GM23338 (cell line): ENCODE measurements around the gene ZNF621. TPM values are rescaled to one million over a fixed set of nuclear protein-coding genes. Genes with fewer than 3 reads are reported as not detected.

Experiments
- ATAC-seq: fragments of 200-7000 bp; cut with Tn5 transposase; 3 replicates; pipeline ENCODE4 v1.9.1; 2020
- DNase-seq: peaks from one replicate; pipeline ENCODE4 v3.0.0-alpha.2; 2015; ENCODE audit warnings: low spot score
- H2AFZ ChIP-seq: fragments of 200-600 bp; sonication (generic); 2 replicates; pipeline ENCODE4 v1.8.0; 2016; ENCODE audit warnings: antibody characterized with exemption, mild to moderate bottlenecking, moderate library complexity
- H3F3A ChIP-seq: fragments of 200-600 bp; sonication (generic); replicated peaks from 2 replicates; pipeline ENCODE4 v1.8.0; 2017; ENCODE audit warnings: antibody characterized with exemption, mixed run types, low read depth
- H3K27ac ChIP-seq: fragments of 200-600 bp; sonication (generic); 2 replicates; pipeline ENCODE4 v1.6.1; 2016; ENCODE audit warnings: low read depth
- H3K27me3 ChIP-seq: fragments of 200-600 bp; sonication (generic); 2 replicates; pipeline ENCODE4 v1.8.0; 2016; ENCODE audit warnings: mild to moderate bottlenecking, mixed run types, moderate library complexity; ENCODE audit not compliant: insufficient read depth
- H3K36me3 ChIP-seq: fragments of 200-600 bp; sonication (generic); 2 replicates; pipeline ENCODE4 v1.8.0; 2016; ENCODE audit warnings: mild to moderate bottlenecking; ENCODE audit not compliant: insufficient read depth
- H3K4me1 ChIP-seq: fragments of 200-600 bp; sonication (generic); 2 replicates; pipeline ENCODE4 v1.8.0; 2016; ENCODE audit warnings: mild to moderate bottlenecking, moderate library complexity; ENCODE audit not compliant: insufficient read depth
- H3K4me2 ChIP-seq: fragments of 200-600 bp; sonication (generic); 2 replicates; pipeline ENCODE4 v1.7.1; 2017; ENCODE audit warnings: mixed run types
- H3K4me3 ChIP-seq: fragments of 200-600 bp; sonication (generic); 2 replicates; pipeline ENCODE4 v1.6.1; 2016; ENCODE audit warnings: mixed run types
- H3K79me2 ChIP-seq: fragments of 200-600 bp; sonication (generic); replicated peaks from 2 replicates; pipeline ENCODE4 v1.8.0; 2017; ENCODE audit warnings: mild to moderate bottlenecking; ENCODE audit not compliant: insufficient read depth
- H3K9me2 ChIP-seq: fragments of 200-600 bp; sonication (generic); 2 replicates; pipeline ENCODE4 v1.8.0; 2017; ENCODE audit not compliant: insufficient read depth
- H4K20me1 ChIP-seq: fragments of 200-600 bp; sonication (generic); replicated peaks from 2 replicates; pipeline ENCODE4 v1.8.0; 2017; ENCODE audit warnings: mild to moderate bottlenecking; ENCODE audit not compliant: insufficient read depth
- H3K27ac Mint-ChIP-seq: 2 replicates; pipeline ENCODE4 v1.8.0; 2020; ENCODE audit warnings: inconsistent platforms, mild to moderate bottlenecking, moderate library complexity, mixed read lengths
- H3K27me3 Mint-ChIP-seq: 3 replicates; pipeline ENCODE4 v1.8.0; 2022; ENCODE audit warnings: low read depth, mild to moderate bottlenecking, moderate library complexity, mixed read lengths, inconsistent platforms; ENCODE audit not compliant: insufficient read depth, poor library complexity
- H3K36me3 Mint-ChIP-seq: 3 replicates; pipeline ENCODE4 v1.8.0; 2021; ENCODE audit warnings: low read depth, mild to moderate bottlenecking, inconsistent platforms, moderate library complexity, mixed read lengths
- H3K4me1 Mint-ChIP-seq: 3 replicates; pipeline ENCODE4 v1.8.0; 2020; ENCODE audit warnings: mild to moderate bottlenecking, inconsistent platforms, mixed read lengths
- H3K4me3 Mint-ChIP-seq: 3 replicates; pipeline ENCODE4 v1.8.0; 2021; ENCODE audit warnings: moderate library complexity, mild to moderate bottlenecking, inconsistent platforms, mixed read lengths
- H3K9me3 Mint-ChIP-seq: 3 replicates; pipeline ENCODE4 v1.8.0; 2020; ENCODE audit warnings: moderate library complexity, mild to moderate bottlenecking, inconsistent platforms, mixed read lengths
- CREB1 ChIP-seq: fragments of 250-450 bp; sonication (Bioruptor Pico); IDR thresholded peaks from 2 replicates; pipeline ENCODE4 v1.5.0; 2020; ENCODE audit warnings: low read depth, mild to moderate bottlenecking, moderate library complexity
- EZH2 ChIP-seq: fragments of 200-600 bp; sonication (generic); IDR thresholded peaks from one replicate; pipeline ENCODE4 v1.8.0; 2017; ENCODE audit warnings: antibody characterized with exemption, mild to moderate bottlenecking, low read depth; ENCODE audit not compliant: unreplicated experiment
- EZH2phosphoT487 ChIP-seq: fragments of 200-600 bp; sonication (generic); IDR thresholded peaks from one replicate; pipeline ENCODE4 v1.8.1; 2018; ENCODE audit warnings: antibody characterized with exemption; ENCODE audit not compliant: unreplicated experiment
- JUNB ChIP-seq: IDR thresholded peaks from one replicate; pipeline ENCODE4 v1.6.1; 2016; ENCODE audit warnings: antibody characterized with exemption; ENCODE audit not compliant: unreplicated experiment
- NANOG ChIP-seq: IDR thresholded peaks from 2 replicates; pipeline ENCODE4 v1.6.1; 2016; ENCODE audit warnings: antibody characterized with exemption, borderline replicate concordance
- POLR2AphosphoS5 ChIP-seq: IDR thresholded peaks from 2 replicates; pipeline ENCODE4 v1.6.1; 2016; ENCODE audit warnings: antibody characterized with exemption, low read depth
- STAT1 ChIP-seq: IDR thresholded peaks from one replicate; pipeline ENCODE4 v1.6.1; 2016; ENCODE audit warnings: antibody characterized with exemption; ENCODE audit not compliant: unreplicated experiment
- ZNF114 ChIP-seq: fragments of 250-450 bp; sonication (Bioruptor Pico); IDR thresholded peaks from 2 replicates; pipeline ENCODE4 v1.5.0; 2020; ENCODE audit warnings: mild to moderate bottlenecking, moderate library complexity
- ZNF331 ChIP-seq: fragments of 250-450 bp; sonication (Bioruptor Pico); IDR thresholded peaks from 2 replicates; pipeline ENCODE4 v1.5.0; 2020; ENCODE audit warnings: low read depth, mild to moderate bottlenecking, moderate library complexity
- polyA plus RNA-seq: library from polyadenylated mRNA; unstranded; fragments of >200 nt; fragmentation: Nextera tagmentation; extraction: Ambion mirVana; gene quantifications from 2 replicates; pipeline ENCODE4 v1.2.1, GENCODE V29; 2016
- total RNA-seq: library from RNA; depleted of rRNA; stranded (reverse); fragments of >200 nt; shearing (Covaris generic); gene quantifications from 2 replicates; pipeline ENCODE4 v1.2.3, GENCODE V29; 2014
- TF ChIP-seq, protein P1 (sequence below): fragments of 250-450 bp; sonication (Bioruptor Pico); IDR thresholded peaks from 2 replicates; pipeline ENCODE4 v1.5.0; 2020; ENCODE audit warnings: mild to moderate bottlenecking, moderate library complexity
- TF ChIP-seq, protein P2 (sequence below), 2 experiments: fragments of 200-600 bp in 1 of 2; sonication (generic) in 1 of 2; conservative IDR thresholded peaks; 2 replicates each; pipeline versions ENCODE4 v1.5.1 to v1.6.1; 2016 to 2017; ENCODE audit warnings: antibody characterized with exemption in 2 of 2, low read depth in 2 of 2, mild to moderate bottlenecking in 2 of 2, moderate library complexity in 1 of 2
- TF ChIP-seq, protein P3 (sequence below): IDR thresholded peaks from 2 replicates; pipeline ENCODE4 v1.6.1; 2016; ENCODE audit warnings: antibody characterized with exemption
- TF ChIP-seq, protein P4 (sequence below): IDR thresholded peaks from one replicate; pipeline ENCODE4 v1.6.1; 2018; ENCODE audit warnings: antibody characterized with exemption; ENCODE audit not compliant: unreplicated experiment

The ZNF621 gene
- total and polyA plus RNA-seq, 2 experiments from 2014 or later = 6.3 to 12.1 TPM

DNA sequence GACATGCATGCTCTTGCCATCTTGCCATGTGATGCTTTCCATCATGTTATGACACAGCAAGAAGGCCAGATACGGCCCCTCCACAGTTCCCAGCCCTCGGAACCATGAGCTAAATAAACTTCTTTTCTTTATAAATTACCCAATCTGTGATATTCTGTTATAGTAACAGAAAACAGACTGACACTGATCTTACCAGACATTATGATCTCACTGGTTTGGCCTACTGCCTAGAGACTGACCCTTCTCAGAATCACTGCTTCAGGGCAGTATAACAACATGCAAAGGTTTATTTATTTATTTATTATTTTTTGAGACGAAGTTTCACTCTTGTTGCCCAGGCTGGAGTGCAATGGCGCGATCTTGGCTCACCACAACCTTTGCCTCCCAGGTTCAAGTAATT lies 33.8 kb upstream of the ZNF621 start (continued):
- TF ChIP-seq, protein P1, sequence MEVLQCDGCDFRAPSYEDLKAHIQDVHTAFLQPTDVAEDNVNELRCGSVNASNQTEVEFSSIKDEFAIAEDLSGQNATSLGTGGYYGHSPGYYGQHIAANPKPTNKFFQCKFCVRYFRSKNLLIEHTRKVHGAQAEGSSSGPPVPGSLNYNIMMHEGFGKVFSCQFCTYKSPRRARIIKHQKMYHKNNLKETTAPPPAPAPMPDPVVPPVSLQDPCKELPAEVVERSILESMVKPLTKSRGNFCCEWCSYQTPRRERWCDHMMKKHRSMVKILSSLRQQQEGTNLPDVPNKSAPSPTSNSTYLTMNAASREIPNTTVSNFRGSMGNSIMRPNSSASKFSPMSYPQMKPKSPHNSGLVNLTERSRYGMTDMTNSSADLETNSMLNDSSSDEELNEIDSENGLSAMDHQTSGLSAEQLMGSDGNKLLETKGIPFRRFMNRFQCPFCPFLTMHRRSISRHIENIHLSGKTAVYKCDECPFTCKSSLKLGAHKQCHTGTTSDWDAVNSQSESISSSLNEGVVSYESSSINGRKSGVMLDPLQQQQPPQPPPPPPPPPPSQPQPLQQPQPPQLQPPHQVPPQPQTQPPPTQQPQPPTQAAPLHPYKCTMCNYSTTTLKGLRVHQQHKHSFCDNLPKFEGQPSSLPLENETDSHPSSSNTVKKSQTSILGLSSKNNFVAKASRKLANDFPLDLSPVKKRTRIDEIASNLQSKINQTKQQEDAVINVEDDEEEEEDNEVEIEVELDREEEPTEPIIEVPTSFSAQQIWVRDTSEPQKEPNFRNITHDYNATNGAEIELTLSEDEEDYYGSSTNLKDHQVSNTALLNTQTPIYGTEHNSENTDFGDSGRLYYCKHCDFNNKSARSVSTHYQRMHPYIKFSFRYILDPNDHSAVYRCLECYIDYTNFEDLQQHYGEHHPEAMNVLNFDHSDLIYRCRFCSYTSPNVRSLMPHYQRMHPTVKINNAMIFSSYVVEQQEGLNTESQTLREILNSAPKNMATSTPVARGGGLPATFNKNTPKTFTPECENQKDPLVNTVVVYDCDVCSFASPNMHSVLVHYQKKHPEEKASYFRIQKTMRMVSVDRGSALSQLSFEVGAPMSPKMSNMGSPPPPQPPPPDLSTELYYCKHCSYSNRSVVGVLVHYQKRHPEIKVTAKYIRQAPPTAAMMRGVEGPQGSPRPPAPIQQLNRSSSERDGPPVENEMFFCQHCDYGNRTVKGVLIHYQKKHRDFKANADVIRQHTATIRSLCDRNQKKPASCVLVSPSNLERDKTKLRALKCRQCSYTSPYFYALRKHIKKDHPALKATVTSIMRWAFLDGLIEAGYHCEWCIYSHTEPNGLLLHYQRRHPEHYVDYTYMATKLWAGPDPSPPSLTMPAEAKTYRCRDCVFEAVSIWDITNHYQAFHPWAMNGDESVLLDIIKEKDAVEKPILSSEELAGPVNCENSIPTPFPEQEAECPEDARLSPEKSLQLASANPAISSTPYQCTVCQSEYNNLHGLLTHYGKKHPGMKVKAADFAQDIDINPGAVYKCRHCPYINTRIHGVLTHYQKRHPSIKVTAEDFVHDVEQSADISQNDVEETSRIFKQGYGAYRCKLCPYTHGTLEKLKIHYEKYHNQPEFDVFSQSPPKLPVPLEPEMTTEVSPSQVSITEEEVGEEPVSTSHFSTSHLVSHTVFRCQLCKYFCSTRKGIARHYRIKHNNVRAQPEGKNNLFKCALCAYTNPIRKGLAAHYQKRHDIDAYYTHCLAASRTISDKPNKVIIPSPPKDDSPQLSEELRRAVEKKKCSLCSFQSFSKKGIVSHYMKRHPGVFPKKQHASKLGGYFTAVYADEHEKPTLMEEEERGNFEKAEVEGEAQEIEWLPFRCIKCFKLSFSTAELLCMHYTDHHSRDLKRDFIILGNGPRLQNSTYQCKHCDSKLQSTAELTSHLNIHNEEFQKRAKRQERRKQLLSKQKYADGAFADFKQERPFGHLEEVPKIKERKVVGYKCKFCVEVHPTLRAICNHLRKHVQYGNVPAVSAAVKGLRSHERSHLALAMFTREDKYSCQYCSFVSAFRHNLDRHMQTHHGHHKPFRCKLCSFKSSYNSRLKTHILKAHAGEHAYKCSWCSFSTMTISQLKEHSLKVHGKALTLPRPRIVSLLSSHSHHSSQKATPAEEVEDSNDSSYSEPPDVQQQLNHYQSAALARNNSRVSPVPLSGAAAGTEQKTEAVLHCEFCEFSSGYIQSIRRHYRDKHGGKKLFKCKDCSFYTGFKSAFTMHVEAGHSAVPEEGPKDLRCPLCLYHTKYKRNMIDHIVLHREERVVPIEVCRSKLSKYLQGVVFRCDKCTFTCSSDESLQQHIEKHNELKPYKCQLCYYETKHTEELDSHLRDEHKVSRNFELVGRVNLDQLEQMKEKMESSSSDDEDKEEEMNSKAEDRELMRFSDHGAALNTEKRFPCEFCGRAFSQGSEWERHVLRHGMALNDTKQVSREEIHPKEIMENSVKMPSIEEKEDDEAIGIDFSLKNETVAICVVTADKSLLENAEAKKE = no peak
- TF ChIP-seq STAT1 (no peak), POLR2AphosphoS5 (no peak), ZNF114 (CRISPR knock-in tag) (no peak), JUNB (no peak), CREB1 (CRISPR knock-in tag) (no peak), EZH2 (no peak), EZH2phosphoT487 (no peak)

DNA sequence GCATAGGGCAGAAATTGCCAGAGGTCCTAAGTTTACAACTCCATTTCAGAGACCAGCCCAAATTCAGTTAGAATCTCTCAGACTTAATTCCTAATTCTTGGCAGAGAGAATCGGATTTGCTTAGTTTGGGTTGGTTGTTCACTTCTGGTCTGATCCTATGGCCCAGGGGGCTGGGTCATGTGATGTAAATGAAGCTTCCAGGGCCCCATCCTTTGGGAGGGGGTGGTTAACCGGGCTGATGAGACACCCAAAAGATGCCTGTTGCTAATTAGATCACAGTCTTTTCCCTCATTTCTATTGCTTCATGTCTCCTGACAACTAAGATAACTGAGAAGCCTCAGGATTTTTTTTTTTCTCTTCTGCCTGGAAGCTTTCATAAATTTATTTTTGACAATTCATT lies 30.1 kb upstream of the ZNF621 start:
- Mint-ChIP-seq H3K4me1 (peaks cover 14% of the 10 kb centered on the region; the same call in 2 of the 3 replicates), H3K27me3 (peaks cover 6% of the 10 kb centered on the region), H3K36me3 (peaks cover 8% of the 10 kb centered on the region; the same call in 2 of the 3 replicates), H3K27ac (no peak overlapping the region; the same call in 1 of the 2 replicates), H3K9me3 (peaks cover 3% of the 10 kb centered on the region; the same call in 1 of the 3 replicates), H3K4me3 (no peak overlapping the region)
- no peaks in the 10 kb centered on the region for H3K4me1 ChIP-seq
- H2AFZ ChIP-seq = no peak overlapping the region
- H3K9me2 ChIP-seq = no peaks in the 10 kb centered on the region
- ATAC-seq = peak; percentile 43; the same call in 2 of the 3 replicates
- H3K36me3 ChIP-seq = no peaks in the 10 kb centered on the region
- no peak overlapping the region for H3K4me2 ChIP-seq
- no peak overlapping the region for H3K4me3 ChIP-seq
- DNase-seq = no peak
- no peaks in the 10 kb centered on the region for H3K79me2 ChIP-seq
- no peaks in the 10 kb centered on the region for H4K20me1 ChIP-seq
- no peaks in the 10 kb centered on the region for H3K27me3 ChIP-seq
- no peaks in the 10 kb centered on the region for H3F3A ChIP-seq
- no peak overlapping the region for H3K27ac ChIP-seq
- TF ChIP-seq, protein P2, sequence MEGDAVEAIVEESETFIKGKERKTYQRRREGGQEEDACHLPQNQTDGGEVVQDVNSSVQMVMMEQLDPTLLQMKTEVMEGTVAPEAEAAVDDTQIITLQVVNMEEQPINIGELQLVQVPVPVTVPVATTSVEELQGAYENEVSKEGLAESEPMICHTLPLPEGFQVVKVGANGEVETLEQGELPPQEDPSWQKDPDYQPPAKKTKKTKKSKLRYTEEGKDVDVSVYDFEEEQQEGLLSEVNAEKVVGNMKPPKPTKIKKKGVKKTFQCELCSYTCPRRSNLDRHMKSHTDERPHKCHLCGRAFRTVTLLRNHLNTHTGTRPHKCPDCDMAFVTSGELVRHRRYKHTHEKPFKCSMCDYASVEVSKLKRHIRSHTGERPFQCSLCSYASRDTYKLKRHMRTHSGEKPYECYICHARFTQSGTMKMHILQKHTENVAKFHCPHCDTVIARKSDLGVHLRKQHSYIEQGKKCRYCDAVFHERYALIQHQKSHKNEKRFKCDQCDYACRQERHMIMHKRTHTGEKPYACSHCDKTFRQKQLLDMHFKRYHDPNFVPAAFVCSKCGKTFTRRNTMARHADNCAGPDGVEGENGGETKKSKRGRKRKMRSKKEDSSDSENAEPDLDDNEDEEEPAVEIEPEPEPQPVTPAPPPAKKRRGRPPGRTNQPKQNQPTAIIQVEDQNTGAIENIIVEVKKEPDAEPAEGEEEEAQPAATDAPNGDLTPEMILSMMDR (conservative IDR thresholded peaks at IDR 0.05; ENCODE audit: low read depth in 2 of 2) = no peak
- TF ChIP-seq, protein P3, sequence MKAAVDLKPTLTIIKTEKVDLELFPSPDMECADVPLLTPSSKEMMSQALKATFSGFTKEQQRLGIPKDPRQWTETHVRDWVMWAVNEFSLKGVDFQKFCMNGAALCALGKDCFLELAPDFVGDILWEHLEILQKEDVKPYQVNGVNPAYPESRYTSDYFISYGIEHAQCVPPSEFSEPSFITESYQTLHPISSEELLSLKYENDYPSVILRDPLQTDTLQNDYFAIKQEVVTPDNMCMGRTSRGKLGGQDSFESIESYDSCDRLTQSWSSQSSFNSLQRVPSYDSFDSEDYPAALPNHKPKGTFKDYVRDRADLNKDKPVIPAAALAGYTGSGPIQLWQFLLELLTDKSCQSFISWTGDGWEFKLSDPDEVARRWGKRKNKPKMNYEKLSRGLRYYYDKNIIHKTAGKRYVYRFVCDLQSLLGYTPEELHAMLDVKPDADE = no peak
- TF ChIP-seq ZNF331 (CRISPR knock-in tag) = no peak
- no peak for TF ChIP-seq CREB1 (CRISPR knock-in tag)
- no peak for TF ChIP-seq JUNB
- no peak for TF ChIP-seq EZH2phosphoT487
- no peak for TF ChIP-seq NANOG
- no peak for TF ChIP-seq POLR2AphosphoS5
- TF ChIP-seq EZH2 = no peak
- TF ChIP-seq, protein P4, sequence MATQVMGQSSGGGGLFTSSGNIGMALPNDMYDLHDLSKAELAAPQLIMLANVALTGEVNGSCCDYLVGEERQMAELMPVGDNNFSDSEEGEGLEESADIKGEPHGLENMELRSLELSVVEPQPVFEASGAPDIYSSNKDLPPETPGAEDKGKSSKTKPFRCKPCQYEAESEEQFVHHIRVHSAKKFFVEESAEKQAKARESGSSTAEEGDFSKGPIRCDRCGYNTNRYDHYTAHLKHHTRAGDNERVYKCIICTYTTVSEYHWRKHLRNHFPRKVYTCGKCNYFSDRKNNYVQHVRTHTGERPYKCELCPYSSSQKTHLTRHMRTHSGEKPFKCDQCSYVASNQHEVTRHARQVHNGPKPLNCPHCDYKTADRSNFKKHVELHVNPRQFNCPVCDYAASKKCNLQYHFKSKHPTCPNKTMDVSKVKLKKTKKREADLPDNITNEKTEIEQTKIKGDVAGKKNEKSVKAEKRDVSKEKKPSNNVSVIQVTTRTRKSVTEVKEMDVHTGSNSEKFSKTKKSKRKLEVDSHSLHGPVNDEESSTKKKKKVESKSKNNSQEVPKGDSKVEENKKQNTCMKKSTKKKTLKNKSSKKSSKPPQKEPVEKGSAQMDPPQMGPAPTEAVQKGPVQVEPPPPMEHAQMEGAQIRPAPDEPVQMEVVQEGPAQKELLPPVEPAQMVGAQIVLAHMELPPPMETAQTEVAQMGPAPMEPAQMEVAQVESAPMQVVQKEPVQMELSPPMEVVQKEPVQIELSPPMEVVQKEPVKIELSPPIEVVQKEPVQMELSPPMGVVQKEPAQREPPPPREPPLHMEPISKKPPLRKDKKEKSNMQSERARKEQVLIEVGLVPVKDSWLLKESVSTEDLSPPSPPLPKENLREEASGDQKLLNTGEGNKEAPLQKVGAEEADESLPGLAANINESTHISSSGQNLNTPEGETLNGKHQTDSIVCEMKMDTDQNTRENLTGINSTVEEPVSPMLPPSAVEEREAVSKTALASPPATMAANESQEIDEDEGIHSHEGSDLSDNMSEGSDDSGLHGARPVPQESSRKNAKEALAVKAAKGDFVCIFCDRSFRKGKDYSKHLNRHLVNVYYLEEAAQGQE = no peak
